Daoy (cell line): ENCODE results near the gene CEP57L1. TPM values are rescaled to one million over a fixed set of nuclear protein-coding genes. Genes with fewer than 3 reads are reported as not detected.
A peak's percentile ranks its signal among the peaks of the same experiment; 100 is the strongest.
"Not testable (repeated sequence)": the region's sequence is repeated elsewhere in the genome, so short reads cannot be mapped to it uniquely, and the experiment has no call there.

Experiments
- DNase-seq: peaks from one replicate; pipeline ENCODE4 v3.0.0-alpha.2; 2015; ENCODE audit warnings: low read depth
- total RNA-seq: library from RNA; depleted of rRNA; stranded (reverse); fragments of >200 nt; shearing (Covaris generic); gene quantifications from 2 replicates; pipeline ENCODE4 v1.2.3, GENCODE V29; 2014; rRNA removed

Gene CEP57L1
- total RNA-seq, 1 experiment from 2014 or later, result 25.3 TPM

DNA sequence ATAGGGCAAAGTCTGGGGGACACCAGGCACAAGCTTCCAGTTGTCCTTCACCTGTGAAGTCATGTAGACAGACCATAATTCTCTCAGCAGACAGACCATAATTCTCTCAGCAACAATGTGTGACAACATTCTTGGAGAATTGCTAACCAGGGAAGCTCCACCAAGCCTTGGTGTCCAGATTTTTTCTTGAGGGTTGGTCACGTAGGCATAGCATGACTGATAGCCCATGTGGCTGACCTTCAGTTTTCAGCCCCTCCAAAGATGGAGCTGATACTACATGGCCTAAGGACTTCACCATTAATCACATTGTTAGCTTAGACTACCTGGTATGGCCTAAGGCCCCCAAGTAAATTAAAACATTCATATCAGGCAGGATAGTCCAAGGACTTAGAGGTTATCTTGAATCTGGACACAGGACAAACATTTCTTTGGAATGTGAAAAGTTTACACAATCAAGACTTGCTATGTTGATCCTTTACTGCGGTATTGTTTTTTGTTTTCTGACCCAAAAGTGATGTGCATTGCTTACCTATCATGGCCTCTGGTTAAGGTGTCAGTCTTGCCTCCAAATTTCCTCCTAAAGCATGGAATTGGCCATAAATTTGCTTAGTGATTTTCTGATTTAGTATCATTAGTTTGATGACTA lies 76.9 kb downstream of the CEP57L1 start:
- no peak for DNase-seq

DNA sequence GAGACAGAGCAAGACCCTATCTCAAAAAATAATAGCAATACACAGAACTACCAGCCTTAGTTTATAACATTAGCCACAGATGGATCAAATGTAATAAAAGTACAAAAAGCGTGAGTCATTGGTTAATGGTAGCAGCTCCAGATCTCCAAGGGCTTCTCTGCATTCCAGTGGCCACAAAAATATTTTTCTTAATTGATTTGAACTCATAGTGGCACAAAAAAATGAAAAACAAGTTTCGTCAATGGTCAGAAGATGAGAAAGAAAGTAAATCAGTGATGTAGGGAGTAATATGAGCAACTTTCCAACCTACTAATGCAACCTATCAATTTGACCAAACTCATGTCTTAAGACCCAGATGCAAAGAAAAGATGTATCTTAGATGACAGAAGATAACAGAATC lies 79.6 kb downstream of the CEP57L1 start:
- no peak for DNase-seq

DNA sequence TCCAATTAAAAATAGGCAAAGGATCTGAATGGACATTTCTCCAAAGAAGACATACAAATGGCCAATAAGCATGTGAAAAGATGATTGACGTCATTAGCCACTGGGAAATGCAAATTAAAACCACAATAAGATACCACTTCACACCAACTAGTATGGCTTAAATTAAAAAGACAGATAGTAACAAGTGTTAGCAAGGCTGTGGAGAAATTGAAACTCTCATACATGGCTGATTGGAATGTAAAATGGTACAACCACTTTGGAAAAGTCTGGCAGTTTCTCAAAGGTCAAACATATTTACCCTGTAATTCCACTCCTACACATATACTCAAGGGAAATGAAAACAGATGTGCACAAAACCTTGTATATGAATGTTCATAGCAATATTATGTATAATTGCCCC lies 83.6 kb downstream of the CEP57L1 start:
- DNase-seq, result no peak

DNA sequence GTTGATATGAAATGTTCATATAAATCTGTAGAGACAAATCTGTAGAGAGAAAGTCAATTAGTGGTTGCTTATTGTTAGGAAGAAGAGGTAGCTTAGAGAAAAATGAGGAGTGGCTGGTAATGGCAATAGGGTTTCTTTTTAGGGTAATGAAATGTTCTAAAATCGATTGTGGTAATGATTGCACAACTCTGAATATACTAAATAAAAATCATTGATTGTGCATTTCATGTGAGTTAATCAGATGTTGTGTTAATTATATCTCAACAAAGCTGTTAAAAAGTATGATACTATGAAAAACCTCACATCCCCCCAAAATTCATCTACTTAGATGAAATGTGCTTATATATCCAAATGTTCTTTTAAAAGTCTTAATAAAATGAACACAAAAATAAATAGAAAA lies 84.2 kb downstream of the CEP57L1 start:
- DNase-seq, result no peak

DNA sequence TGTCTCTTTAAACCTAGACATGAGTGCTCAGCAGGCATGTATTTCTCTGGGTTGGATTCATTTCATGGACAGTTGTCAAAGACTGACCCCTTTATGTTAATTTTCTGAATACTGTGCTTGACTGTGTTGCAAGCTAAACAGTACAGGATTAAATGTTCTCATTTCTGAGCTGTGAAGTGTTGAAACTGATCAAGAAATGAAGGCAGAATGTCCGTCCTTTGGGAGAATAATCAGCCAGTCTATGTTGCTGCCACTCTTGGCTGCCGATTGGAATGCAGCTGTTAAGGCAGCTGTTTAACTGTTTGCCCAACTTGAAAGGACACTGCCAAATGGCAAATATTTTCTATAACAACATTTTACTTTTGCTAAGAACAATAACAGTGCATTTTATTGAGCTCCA lies 87.3 kb downstream of the CEP57L1 start:
- DNase-seq, result no peak

DNA sequence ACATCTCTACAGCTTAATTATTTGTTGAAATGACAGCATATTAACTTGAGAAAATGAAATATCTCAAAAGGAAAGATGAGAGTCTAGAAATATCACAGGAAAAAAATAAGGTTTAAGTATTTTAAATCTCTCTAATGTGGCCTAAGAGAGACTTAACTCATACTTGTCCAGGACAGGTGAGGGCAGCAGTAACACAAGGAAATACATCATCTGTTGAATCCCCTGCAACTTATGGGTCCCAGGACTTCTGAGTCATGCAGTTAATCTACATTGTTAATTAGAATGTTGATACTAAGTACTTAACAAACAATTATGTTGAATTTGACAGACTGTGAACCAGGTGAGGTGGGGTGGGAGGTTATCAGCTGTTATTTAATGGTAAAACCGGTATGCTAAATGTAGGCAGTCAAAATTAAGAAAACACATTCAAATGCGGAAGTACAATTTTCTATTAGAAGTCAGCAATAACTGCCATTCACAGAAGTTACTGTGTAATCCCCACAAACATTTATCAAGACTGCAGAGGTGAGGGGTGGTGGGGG lies 87.9 kb downstream of the CEP57L1 start:
- no peak for DNase-seq

DNA sequence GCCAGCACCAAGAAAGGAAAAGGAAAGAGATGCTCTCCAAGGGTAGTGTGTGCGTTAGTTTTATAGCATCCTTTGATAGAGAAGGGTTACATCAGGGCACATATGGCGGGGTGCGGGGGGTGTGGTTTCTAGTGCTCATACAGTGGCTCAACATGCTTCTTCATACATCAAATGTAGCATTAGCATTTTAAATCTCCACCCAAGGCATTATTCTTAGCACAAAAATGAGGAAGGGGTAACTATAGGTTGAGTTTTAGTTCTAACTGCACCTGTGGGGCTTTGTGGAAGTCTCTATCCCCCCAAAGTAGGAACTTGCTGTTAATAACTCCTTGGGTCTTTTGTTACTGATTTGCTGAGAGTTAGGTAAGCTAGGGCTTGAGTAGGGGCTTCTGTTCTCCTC lies 89.3 kb downstream of the CEP57L1 start:
- no peak for DNase-seq

DNA sequence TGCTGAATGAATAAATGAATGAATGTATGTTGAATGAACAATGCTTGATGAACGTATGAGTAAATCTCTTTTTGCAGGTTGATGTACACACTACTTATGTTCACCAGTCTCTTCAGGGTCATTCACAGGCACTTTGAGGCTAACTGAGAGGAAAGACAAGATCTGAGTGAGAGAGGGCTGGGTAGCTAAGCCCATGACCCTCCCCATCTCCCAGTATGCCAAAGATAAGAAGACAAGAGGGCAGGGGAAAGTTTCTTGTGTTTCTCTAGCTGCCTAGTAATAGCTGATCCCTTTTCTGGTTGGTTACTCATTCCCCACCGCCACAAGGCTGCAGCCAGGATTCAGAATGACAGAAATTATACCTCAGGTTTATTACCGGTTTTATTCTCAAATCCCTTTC lies 90.7 kb downstream of the CEP57L1 start:
- DNase-seq, result no peak

DNA sequence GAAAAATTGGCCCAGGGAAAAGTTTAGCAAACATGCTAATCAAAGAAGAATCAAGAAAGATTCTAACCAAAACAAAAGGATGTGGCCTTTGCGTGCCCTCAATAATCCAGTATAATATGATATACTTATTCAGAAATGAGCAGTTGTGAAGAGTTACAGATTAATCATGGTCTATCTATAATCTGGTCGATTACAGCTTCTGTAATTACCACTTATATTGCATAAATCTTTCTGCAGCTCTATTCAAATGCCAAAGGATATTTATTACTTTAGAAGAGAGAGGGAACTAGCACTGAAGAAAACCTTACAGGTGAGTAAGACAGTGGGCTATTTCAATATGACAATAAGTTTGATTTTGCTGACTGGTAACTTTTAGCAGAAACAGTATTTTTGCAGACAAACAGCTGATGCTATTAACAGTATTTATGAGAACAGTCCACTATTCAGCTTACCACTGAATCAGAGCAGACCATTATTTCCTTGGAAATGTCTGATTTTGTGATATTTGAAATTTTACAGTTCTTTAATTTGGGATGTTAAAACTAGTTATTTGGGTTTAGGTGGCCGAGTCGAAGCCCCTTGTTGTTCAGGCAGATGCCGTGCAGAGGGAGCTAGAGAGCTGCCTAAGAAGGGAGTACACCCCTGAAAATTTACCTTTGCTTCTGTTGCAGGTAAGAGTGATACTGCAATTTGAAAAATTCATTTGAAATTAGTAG lies 92.2 kb downstream of the CEP57L1 start:
- DNase-seq, result peak; percentile 45

DNA sequence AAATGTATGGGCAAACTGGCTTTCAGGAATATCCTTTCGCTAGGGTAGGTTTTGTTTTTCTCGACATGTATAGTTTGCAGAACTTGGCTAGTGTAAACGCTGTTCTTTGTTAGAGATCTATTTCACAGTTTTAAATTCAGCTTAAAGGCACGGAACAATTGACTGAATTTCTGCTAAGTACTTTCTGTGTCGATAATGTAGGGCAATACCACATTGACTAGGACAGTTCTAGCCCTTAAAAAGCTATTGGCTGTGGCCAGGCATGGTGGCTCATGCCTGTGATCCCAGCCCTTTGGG lies 92.8 kb downstream of the CEP57L1 start:
- no peak for DNase-seq

DNA sequence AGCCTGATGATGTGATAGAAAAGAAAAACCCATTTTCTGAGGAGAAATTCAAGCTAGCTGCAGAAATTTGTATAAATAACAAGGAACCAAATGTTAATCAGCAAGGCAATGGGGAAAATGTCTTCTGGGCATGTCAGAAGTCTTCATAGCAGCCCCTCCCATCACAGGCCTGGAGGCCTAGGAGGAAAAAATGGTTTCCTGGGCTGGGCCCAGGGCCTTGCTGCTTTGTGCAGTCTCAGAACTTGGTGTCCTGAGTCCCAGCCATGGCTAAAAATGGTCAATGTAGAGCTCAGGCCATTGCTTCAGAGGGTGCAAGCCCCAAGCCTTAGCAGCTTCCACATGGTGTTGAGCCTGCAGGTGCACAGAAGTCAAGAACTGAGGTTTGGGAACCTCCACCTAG lies 96.1 kb downstream of the CEP57L1 start:
- DNase-seq, result not testable (repeated sequence)

DNA sequence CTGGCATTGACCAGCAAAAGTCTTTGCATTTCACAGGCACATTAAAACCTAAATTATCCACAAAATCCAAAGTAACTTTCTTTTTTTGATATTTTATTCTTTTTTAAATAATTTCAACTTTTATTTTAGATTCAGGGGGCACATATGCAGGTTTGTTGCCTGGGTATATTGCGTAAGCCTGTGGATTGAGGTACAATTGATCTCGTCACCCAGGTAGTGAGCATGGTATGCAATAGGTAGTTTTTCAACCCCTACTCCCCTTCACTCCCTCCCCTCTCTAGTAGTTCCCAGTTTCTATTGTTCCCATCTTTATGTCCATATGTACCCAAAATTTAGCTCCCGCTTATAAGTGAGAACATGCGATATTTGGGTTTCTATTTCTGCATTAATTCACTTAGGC lies 97.6 kb downstream of the CEP57L1 start:
- no peak for DNase-seq

DNA sequence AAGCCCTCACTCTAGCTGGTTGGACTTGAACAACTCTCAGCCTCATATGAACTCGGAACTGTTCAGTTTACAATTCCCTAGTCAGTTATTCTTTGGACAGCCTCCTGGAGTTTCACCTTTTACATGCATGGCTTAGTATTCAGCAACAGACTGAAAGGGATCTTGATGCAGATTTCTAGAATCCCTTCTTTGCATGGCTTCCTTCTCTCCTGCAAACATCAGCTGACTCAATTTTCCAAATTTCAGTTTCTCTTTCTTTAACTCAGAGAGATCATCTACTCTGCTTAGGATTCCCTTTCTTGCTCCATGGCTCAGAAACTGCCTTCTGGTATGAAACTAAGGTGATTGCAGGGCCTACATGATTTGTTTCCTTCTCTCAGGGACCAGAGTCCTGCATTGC lies 99.6 kb downstream of the CEP57L1 start:
- no peak for DNase-seq

DNA sequence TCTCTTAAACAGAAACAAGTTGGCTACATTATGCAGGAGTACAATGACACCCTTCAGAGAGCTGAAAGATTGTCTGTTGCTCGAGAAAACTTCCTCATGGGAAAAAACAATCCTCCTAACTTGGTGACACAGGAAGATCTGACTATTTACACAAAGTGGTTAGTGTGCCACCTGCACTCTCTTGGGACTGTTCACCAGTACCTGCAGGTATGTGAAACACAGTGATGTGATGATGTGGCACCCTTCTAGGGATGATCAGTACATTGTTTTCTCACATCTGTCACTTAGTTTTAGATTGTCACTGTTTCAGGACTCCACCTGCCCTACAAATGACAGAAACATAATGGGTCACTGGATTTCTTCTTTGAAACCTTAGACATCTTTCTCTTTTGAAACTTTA lies 101.8 kb downstream of the CEP57L1 start:
- DNase-seq, result no peak

DNA sequence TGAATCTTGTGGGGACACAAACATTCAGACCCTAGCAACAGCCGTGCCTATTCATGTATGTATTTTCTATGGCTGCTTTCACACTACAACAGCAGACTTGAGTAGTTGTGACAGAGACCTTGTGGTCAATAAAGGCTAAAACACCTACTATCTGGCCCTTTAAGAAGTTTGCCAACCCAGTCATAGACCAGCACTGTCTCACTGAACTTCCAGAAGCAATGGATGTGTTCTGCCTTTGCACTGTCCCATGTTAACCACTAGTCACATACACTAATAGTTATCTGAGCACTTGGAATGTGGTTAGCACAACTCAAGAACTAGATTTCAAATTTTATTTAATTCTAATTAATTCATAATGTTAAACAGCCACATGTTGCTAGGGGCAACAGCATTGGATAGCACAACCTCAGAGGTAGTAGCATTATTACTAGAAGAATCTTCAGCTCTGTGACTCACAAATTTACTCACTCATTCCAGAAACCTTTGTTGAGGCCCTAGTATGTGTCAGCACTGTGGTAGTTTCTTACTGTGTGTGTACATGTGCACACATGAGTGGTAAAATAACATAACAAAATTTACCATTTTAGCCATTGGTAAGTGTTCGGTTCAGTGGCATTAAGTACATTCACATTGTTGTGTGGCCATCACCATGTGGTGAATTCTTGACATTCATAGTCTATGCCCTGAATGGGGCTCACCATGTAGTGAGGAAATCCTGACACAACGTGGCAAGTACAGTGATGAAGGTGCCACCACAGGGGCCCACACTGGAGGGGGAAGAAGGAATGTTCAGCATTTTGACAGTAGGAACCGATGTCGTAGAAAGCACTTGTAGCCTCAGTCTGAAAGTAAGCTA lies 107.3 kb downstream of the CEP57L1 start:
- no peak for DNase-seq

DNA sequence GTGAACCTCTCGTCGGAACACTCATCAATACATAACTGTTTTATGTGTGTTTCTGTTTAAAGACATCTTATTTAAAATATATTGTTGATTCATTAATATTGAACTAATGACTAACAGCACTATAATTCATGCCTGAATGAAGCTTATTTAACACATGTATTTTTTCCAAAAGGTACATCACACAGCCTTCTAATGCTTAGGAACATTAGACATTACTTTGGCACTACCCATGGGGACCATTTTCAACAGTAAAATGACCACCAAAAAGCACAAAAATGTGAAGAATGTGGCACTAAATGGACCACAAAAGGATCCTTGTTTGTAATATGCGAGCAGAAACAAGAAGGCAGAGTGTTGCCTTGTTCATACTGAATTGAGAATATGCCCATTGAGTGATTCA lies 109.2 kb downstream of the CEP57L1 start:
- DNase-seq, result no peak

DNA sequence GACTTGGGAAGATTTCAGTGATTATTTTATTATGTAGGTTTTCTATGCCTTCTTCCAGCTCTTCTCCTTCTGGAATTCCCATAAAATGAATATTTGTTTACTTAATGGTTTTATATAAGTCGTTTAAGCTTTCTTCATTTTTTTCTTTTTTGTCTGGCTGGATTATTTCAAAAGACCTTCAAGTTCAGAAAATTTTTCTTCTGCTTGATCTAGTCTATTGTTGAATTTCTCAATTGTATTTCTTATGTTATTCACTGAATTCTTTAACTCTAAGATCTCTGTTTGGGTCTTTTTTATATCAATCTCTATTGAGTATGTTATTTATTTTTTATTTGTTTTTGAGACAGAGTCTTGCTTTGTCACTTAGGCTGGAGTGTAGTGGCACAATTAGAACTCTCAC lies 117.4 kb downstream of the CEP57L1 start:
- no peak for DNase-seq

Other genes starting within 250 kb of the CEP57L1 start
- 1.0 and 4.0 TPM in 2 replicates for gene ARMC2, start 247.1 kb upstream of the CEP57L1 start, total RNA-seq
- 4.2 and 5.3 TPM in 2 replicates for gene SESN1, start 661 bp upstream of the CEP57L1 start, total RNA-seq